ENCODE results near the gene SHC2.

DNA sequence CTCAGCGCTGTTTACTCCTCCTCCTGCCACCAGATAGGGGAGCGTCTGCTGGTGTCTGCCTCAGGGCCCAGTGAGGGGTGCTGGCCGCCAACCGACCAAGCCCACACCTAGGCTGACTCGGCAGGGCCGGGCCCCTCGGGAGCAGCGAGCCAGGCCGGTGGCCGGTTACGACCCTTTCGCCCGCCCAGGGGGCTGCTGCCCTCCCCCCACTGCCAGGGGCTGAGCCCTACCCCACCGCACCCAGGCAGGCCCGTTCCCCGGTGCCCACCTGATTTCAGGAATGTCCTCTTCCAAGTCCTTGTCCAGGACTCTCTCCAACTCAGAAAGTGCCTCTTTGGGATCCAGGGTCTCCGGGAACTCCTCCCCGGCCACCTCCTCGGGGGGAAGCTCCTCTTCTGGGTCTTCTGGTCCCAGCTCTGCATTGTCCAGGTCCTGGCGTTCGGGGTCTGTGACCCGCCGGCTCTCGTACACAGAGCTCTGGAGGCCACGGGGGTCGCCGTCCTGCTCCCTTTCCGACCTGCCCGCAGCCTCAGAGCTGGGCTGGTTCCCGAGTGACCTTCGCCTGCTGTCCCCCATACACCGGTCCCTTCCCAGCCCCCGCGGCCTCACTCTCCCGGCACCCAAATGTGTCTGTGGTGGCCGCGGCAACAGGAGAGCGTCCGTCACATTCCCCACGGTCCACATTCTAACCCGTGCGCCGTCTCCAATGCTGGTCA is 85.3 kb downstream of the SHC2 start:
- TF ChIP-seq FOXM1 (IDR thresholded peaks at IDR 0.05; ENCODE audit: borderline replicate concordance): no peak
- no peak for TF ChIP-seq BHLHE40 (IDR thresholded peaks at IDR 0.05; ENCODE audit: borderline replicate concordance)
- no peak for TF ChIP-seq TARDBP (IDR thresholded peaks at IDR 0.05)
- TF ChIP-seq FOXK2 (IDR thresholded peaks at IDR 0.05): no peak
- TF ChIP-seq FOXA1 (IDR thresholded peaks at IDR 0.05): no peak
- TF ChIP-seq CTBP1 (IDR thresholded peaks at IDR 0.05; ENCODE audit: borderline replicate concordance): no peak
- TF ChIP-seq HDGF (IDR thresholded peaks at IDR 0.05; ENCODE audit: borderline replicate concordance): no peak
- TF ChIP-seq ZNF384 (IDR thresholded peaks at IDR 0.05): no peak
- no peak for TF ChIP-seq SP1 (IDR thresholded peaks at IDR 0.05)
- TF ChIP-seq LEF1 (IDR thresholded peaks at IDR 0.05; ENCODE audit: borderline replicate concordance): no peak
